Non-pigmented ciliary epithelial cell (primary cell): ENCODE data around the gene SF3B2.

ENCODE experiments used
- DNase-seq: peaks from one replicate; pipeline ENCODE4 v3.0.0-alpha.2; 2010; ENCODE audit warnings: low read depth

The SF3B2 gene

GRCh38 chr11:66050581-66051231, 1.5 kb upstream of the SF3B2 start:
- DNase-seq: no peak

GRCh38 chr11:66051371-66051765, 796 bp upstream of the SF3B2 start:
- no peak for DNase-seq

- no peak for DNase-seq
Measured at GRCh38 chr11:66052664-66052982, 459 bp downstream of the SF3B2 start.

- DNase-seq: no peak
Measured at GRCh38 chr11:66055021-66055420, 2.9 kb downstream of the SF3B2 start.

- DNase-seq: no peak
Measured at GRCh38 chr11:66056501-66056900, 4.3 kb downstream of the SF3B2 start.

- DNase-seq: no peak
Measured at GRCh38 chr11:66059966-66060680, 8.0 kb downstream of the SF3B2 start.

- no peak for DNase-seq
Measured at GRCh38 chr11:66061268-66061667, 9.1 kb downstream of the SF3B2 start.

GRCh38 chr11:66062408-66062807, 10.2 kb downstream of the SF3B2 start:
- no peak for DNase-seq

- no peak for DNase-seq
Measured at GRCh38 chr11:66063900-66064299, 11.7 kb downstream of the SF3B2 start.

GRCh38 chr11:66064571-66064970, 12.4 kb downstream of the SF3B2 start:
- DNase-seq: no peak

- no peak for DNase-seq
Measured at GRCh38 chr11:66066751-66067150, 14.6 kb downstream of the SF3B2 start.

GRCh38 chr11:66067640-66068039, 15.5 kb downstream of the SF3B2 start:
- no peak for DNase-seq

- no peak for DNase-seq
Measured at GRCh38 chr11:66068154-66068821, 16.1 kb downstream of the SF3B2 start.

- DNase-seq: no peak
Measured at GRCh38 chr11:66068923-66069714, 17.0 kb downstream of the SF3B2 start.

- DNase-seq: no peak
Measured at GRCh38 chr11:66069715-66070603, 17.8 kb downstream of the SF3B2 start, which contains the start of gene PACS1. Gene PACS1, plus strand, starts transcription at chr11:66070272. Its CDS starts 215 bp downstream, at chr11:66070487.

GRCh38 chr11:66070604-66071380, 18.6 kb downstream of the SF3B2 start:
- DNase-seq: no peak

GRCh38 chr11:66071381-66071801, 19.2 kb downstream of the SF3B2 start:
- no peak for DNase-seq

GRCh38 chr11:66072081-66072480, 19.9 kb downstream of the SF3B2 start:
- no peak for DNase-seq

GRCh38 chr11:66072518-66072917, 20.4 kb downstream of the SF3B2 start:
- no peak for DNase-seq

GRCh38 chr11:66073669-66074068, 21.5 kb downstream of the SF3B2 start:
- DNase-seq: no peak

GRCh38 chr11:66075273-66075672, 23.1 kb downstream of the SF3B2 start:
- DNase-seq: no peak
